ENCODE data around the gene ZNF804A. TPM values are rescaled to one million over a fixed set of nuclear protein-coding genes. Genes with fewer than 3 reads are reported as not detected.

Gene ZNF804A
- total and polyA plus RNA-seq, 2 of the 4 experiments (the other 2 are of a cell fraction): 2.2 to 2.7 TPM

DNA sequence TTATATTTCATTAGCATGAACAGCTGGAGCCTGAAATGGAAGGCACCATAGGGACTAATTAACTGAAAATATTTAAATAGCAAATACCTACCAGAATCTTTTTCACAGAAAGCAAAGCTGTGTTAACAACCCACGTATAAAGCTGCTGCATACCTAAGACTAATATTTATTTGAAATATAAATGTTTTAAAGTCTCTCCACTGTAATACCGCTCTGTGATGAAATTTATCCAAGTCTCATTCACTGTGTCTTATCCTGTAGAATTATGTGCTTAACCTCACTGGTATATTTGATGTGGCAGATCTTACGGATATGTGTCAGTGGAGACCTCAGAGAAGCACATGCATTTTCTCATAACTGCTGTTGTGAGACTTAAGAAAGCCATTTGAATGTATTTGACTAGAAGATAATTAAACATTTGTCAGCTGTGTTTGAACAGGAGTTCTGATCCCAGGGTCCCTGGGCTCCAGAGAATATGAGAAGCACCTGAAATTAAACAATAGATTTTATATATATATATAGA lies 373.3 kb downstream of the ZNF804A start:
- no peak for DNase-seq
- H2AK9ac ChIP-seq (replicated peaks; ENCODE audit: low read depth, low read length, poor library complexity): no peak overlapping the region
- POLR2A ChIA-PET (ENCODE audit: unreplicated experiment): no interaction called here
- intact Hi-C loops (cut with micrococcal nuclease): no loop called here
- H3K18ac ChIP-seq (ENCODE audit: low read depth, low read length): no peak overlapping the region
- no peaks in the 10 kb centered on the region for H3K79me1 ChIP-seq (ENCODE audit: low read depth in 1 of 2, low read length in 2 of 2)
- H2AK5ac ChIP-seq (ENCODE audit: low read depth, low read length): no peak overlapping the region
- H4K5ac ChIP-seq (ENCODE audit: low read depth, low read length): no peak overlapping the region
- H2BK5ac ChIP-seq (ENCODE audit: low read depth, low read length, poor library complexity, severe bottlenecking): no peak overlapping the region
- no peak overlapping the region for H3K4me2 ChIP-seq (ENCODE audit: low read depth, low read length)
- no peak overlapping the region for H3K56ac ChIP-seq (ENCODE audit: extremely low read depth, insufficient read depth, low read length)
- dilution Hi-C loops (cut with HindIII; ENCODE audit: low sequenced_read_pairs, unreplicated experiment): no loop called here
- no peaks in the 10 kb centered on the region for H3K4me1 ChIP-seq (ENCODE audit: control insufficient read depth, insufficient read depth, low read length)
- in situ Hi-C loops (cut with MboI; ENCODE audit: low sequenced_read_pairs): no loop called here
- no peaks in the 10 kb centered on the region for H3K36me3 ChIP-seq (ENCODE audit: control insufficient read depth, insufficient read depth, low read length)
- 0 out of 2 replicates have a peak, but pooled peaks cover 2% of the 10 kb centered on the region for H3K9me3 ChIP-seq (ENCODE audit: control insufficient read depth, insufficient read depth, low read length)
- no peak overlapping the region for H3K14ac ChIP-seq (replicated peaks; ENCODE audit: low read depth, low read length)
- no peak overlapping the region for H2AFZ ChIP-seq (replicated peaks; ENCODE audit: low read length, poor library complexity)
- TF ChIP-seq MAFK (IDR thresholded peaks at IDR 0.05; ENCODE audit: low read depth, low read length): no peak
- no peak for TF ChIP-seq BHLHE40 (IDR thresholded peaks at IDR 0.05; ENCODE audit: low read depth, low read length)
- TF ChIP-seq MXI1 (IDR thresholded peaks at IDR 0.05; ENCODE audit: borderline replicate concordance, low read depth, low read length): no peak
- TF ChIP-seq POLR2A (IDR thresholded peaks at IDR 0.05; ENCODE audit: low read depth, low read length): no peak
- no peak for TF ChIP-seq RFX5 (IDR thresholded peaks at IDR 0.05; ENCODE audit: low read depth, low read length)
- TF ChIP-seq CHD1 (IDR thresholded peaks at IDR 0.05; ENCODE audit: low read depth, low read length): no peak
- TF ChIP-seq SMC3 (IDR thresholded peaks at IDR 0.05; ENCODE audit: low read depth, low read length): no peak
- no peak for TF ChIP-seq RAD21 (IDR thresholded peaks at IDR 0.05; ENCODE audit: low read length)
- no peak for TF ChIP-seq CEBPB (IDR thresholded peaks at IDR 0.05; ENCODE audit: low read depth, low read length)
- TF ChIP-seq RCOR1 (IDR thresholded peaks at IDR 0.05; ENCODE audit: insufficient replicate concordance, low read length): no peak
- TF ChIP-seq, protein P1, sequence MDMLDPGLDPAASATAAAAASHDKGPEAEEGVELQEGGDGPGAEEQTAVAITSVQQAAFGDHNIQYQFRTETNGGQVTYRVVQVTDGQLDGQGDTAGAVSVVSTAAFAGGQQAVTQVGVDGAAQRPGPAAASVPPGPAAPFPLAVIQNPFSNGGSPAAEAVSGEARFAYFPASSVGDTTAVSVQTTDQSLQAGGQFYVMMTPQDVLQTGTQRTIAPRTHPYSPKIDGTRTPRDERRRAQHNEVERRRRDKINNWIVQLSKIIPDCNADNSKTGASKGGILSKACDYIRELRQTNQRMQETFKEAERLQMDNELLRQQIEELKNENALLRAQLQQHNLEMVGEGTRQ (IDR thresholded peaks at IDR 0.05; ENCODE audit: low read depth, low read length): no peak
- TF ChIP-seq NFE2L2 (IDR thresholded peaks at IDR 0.05; ENCODE audit: low read depth, low read length): no peak
- no peak for TF ChIP-seq MAZ (IDR thresholded peaks at IDR 0.05; ENCODE audit: borderline replicate concordance, low read depth, low read length)
- TF ChIP-seq, protein P2, sequence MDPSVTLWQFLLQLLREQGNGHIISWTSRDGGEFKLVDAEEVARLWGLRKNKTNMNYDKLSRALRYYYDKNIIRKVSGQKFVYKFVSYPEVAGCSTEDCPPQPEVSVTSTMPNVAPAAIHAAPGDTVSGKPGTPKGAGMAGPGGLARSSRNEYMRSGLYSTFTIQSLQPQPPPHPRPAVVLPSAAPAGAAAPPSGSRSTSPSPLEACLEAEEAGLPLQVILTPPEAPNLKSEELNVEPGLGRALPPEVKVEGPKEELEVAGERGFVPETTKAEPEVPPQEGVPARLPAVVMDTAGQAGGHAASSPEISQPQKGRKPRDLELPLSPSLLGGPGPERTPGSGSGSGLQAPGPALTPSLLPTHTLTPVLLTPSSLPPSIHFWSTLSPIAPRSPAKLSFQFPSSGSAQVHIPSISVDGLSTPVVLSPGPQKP (IDR thresholded peaks at IDR 0.05; ENCODE audit: borderline replicate concordance, low read depth, low read length): no peak
- no peak for TF ChIP-seq FOS (IDR thresholded peaks at IDR 0.05; ENCODE audit: low read depth, low read length)
- TF ChIP-seq, protein P3, sequence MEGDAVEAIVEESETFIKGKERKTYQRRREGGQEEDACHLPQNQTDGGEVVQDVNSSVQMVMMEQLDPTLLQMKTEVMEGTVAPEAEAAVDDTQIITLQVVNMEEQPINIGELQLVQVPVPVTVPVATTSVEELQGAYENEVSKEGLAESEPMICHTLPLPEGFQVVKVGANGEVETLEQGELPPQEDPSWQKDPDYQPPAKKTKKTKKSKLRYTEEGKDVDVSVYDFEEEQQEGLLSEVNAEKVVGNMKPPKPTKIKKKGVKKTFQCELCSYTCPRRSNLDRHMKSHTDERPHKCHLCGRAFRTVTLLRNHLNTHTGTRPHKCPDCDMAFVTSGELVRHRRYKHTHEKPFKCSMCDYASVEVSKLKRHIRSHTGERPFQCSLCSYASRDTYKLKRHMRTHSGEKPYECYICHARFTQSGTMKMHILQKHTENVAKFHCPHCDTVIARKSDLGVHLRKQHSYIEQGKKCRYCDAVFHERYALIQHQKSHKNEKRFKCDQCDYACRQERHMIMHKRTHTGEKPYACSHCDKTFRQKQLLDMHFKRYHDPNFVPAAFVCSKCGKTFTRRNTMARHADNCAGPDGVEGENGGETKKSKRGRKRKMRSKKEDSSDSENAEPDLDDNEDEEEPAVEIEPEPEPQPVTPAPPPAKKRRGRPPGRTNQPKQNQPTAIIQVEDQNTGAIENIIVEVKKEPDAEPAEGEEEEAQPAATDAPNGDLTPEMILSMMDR (conservative IDR thresholded peaks at IDR 0.05; ENCODE audit: low read depth, low read length): no peak
- no peak overlapping the region for H4K8ac ChIP-seq (ENCODE audit: low read depth in 2 of 2, low read length in 2 of 2)
- no peak overlapping the region for H2BK15ac ChIP-seq (ENCODE audit: low read depth, low read length)
- no peak overlapping the region for H2BK120ac ChIP-seq (ENCODE audit: low read depth, low read length)
- BruUV-seq (replicated peaks): no TSS peak
- CTCF ChIA-PET: interaction anchor here (0.6 kb wide), 1 partner anchor 38 kb away, joined by 7 read pairs; no protein-coding TSS in a partner anchor
- H2BK20ac ChIP-seq (ENCODE audit: low read depth, low read length): no peak overlapping the region
- H4K91ac ChIP-seq (ENCODE audit: insufficient read depth, low read depth, low read length): no peak overlapping the region
- no peak overlapping the region for H3K4me3 ChIP-seq (ENCODE audit: insufficient read depth, low read depth, low read length)
- ATAC-seq (ENCODE audit: low read depth): no peak
- no peak overlapping the region for H3K9ac ChIP-seq (ENCODE audit: low read depth, low read length)
- no peak overlapping the region for H3K4ac ChIP-seq (ENCODE audit: low read depth, low read length)
- H4K20me1 ChIP-seq (ENCODE audit: insufficient read depth, low read length): no peaks in the 10 kb centered on the region
- no peak overlapping the region for H3K23ac ChIP-seq (ENCODE audit: low read depth, low read length)
- no peaks in the 10 kb centered on the region for H3K27me3 ChIP-seq (ENCODE audit: control insufficient read depth, insufficient read depth, low read length)
- H3K27ac ChIP-seq (ENCODE audit: insufficient read depth, low read length): no peak overlapping the region
- no CpG with 5 or more reads among the region's 3 CpGs for WGBS, 2 experiments (ENCODE audit: extremely low coverage in 2 of 2, insufficient read length in 1 of 2)
- no peaks in the 10 kb centered on the region for H3K9me1 ChIP-seq (ENCODE audit: insufficient read depth, low read length)
